ENCODE measurements around the gene ARHGAP10.

DNA sequence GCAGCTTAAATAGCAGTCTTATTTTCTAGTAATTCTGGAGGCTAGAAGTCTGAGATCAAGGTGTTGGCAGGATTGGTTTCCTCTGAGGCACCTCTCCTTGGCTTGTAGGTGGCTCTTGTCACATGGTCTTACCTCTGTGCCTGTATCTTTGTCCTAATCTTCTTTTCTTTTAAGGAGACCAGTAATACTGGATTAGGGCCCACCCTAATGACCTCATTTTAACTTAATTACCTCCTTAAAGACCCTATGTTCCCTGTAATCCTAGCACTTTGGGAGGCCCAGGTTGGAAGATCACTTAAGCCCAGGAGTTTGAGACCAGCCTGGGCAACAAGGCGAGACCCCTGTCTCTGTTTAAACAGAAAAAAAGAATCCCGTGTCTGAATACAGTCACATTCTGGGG lies 38.9 kb downstream of the ARHGAP10 start:
- TF ChIP-seq EZH2 (IDR thresholded peaks at IDR 0.05; ENCODE audit: borderline replicate concordance, insufficient read depth, low read depth, low read length, poor library complexity, severe bottlenecking): no peak
- TF ChIP-seq, protein P1, sequence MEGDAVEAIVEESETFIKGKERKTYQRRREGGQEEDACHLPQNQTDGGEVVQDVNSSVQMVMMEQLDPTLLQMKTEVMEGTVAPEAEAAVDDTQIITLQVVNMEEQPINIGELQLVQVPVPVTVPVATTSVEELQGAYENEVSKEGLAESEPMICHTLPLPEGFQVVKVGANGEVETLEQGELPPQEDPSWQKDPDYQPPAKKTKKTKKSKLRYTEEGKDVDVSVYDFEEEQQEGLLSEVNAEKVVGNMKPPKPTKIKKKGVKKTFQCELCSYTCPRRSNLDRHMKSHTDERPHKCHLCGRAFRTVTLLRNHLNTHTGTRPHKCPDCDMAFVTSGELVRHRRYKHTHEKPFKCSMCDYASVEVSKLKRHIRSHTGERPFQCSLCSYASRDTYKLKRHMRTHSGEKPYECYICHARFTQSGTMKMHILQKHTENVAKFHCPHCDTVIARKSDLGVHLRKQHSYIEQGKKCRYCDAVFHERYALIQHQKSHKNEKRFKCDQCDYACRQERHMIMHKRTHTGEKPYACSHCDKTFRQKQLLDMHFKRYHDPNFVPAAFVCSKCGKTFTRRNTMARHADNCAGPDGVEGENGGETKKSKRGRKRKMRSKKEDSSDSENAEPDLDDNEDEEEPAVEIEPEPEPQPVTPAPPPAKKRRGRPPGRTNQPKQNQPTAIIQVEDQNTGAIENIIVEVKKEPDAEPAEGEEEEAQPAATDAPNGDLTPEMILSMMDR (IDR thresholded peaks at IDR 0.05): no peak

All from B cell (primary cell).